Activated naive CD4-positive, alpha-beta T cell treated with anti-CD3 and anti-CD28 coated beads, Interleukin-2, amount 50 U/mL, for 24 hours (primary cell): ENCODE measurements around the gene IL22.

Experiments
- H3K27ac Mint-ChIP-seq: one replicate; pipeline ENCODE4 v1.8.0; 2021; ENCODE audit warnings: mild to moderate bottlenecking, mixed read lengths
- H3K27me3 Mint-ChIP-seq: one replicate; pipeline ENCODE4 v1.8.0; 2021; ENCODE audit warnings: mixed read lengths
- H3K36me3 Mint-ChIP-seq: one replicate; pipeline ENCODE4 v1.8.0; 2021; ENCODE audit warnings: mixed read lengths
- H3K4me1 Mint-ChIP-seq: one replicate; pipeline ENCODE4 v1.8.0; 2021; ENCODE audit warnings: mixed read lengths
- H3K4me3 Mint-ChIP-seq: one replicate; pipeline ENCODE4 v1.8.0; 2021; ENCODE audit warnings: mild to moderate bottlenecking, mixed read lengths
- H3K9me3 Mint-ChIP-seq: one replicate; pipeline ENCODE4 v1.8.0; 2021; ENCODE audit warnings: mixed read lengths

IL22 gene

GRCh38 chr12:68271346-68271745 is 17.9 kb upstream of the IL22 start:
- H3K4me1 Mint-ChIP-seq: peaks cover 4% of the 10 kb centered on the region
- H3K9me3 Mint-ChIP-seq: no peaks in the 10 kb centered on the region
- H3K36me3 Mint-ChIP-seq: no peaks in the 10 kb centered on the region
- H3K27me3 Mint-ChIP-seq: no peaks in the 10 kb centered on the region
- H3K4me3 Mint-ChIP-seq: no peak overlapping the region
- H3K27ac Mint-ChIP-seq: no peak overlapping the region

- no peak overlapping the region for H3K27ac Mint-ChIP-seq
- H3K9me3 Mint-ChIP-seq: no peaks in the 10 kb centered on the region
- no peak overlapping the region for H3K4me3 Mint-ChIP-seq
- no peaks in the 10 kb centered on the region for H3K36me3 Mint-ChIP-seq
- no peaks in the 10 kb centered on the region for H3K4me1 Mint-ChIP-seq
- no peaks in the 10 kb centered on the region for H3K27me3 Mint-ChIP-seq
Measured at GRCh38 chr12:68270358-68270757, 17.0 kb upstream of the IL22 start.

- Mint-ChIP-seq H3K27ac (no peak overlapping the region), H3K36me3 (no peaks in the 10 kb centered on the region), H3K4me3 (no peak overlapping the region), H3K4me1 (no peaks in the 10 kb centered on the region), H3K9me3 (no peaks in the 10 kb centered on the region), H3K27me3 (no peaks in the 10 kb centered on the region)
Measured at GRCh38 chr12:68269779-68270178, 16.4 kb upstream of the IL22 start.

GRCh38 chr12:68268967-68269366 is 15.6 kb upstream of the IL22 start:
- Mint-ChIP-seq H3K27me3 (no peaks in the 10 kb centered on the region), H3K27ac (no peak overlapping the region), H3K4me3 (no peak overlapping the region), H3K36me3 (no peaks in the 10 kb centered on the region), H3K9me3 (no peaks in the 10 kb centered on the region), H3K4me1 (no peaks in the 10 kb centered on the region)

- Mint-ChIP-seq H3K36me3 (no peaks in the 10 kb centered on the region), H3K4me1 (no peaks in the 10 kb centered on the region), H3K9me3 (no peaks in the 10 kb centered on the region), H3K27ac (no peak overlapping the region), H3K27me3 (no peaks in the 10 kb centered on the region), H3K4me3 (no peak overlapping the region)
Measured at GRCh38 chr12:68267892-68268396, 14.5 kb upstream of the IL22 start.

GRCh38 chr12:68264857-68265256 is 11.5 kb upstream of the IL22 start:
- Mint-ChIP-seq H3K27ac (no peak overlapping the region), H3K4me3 (no peak overlapping the region)

GRCh38 chr12:68264158-68264855 is 10.9 kb upstream of the IL22 start:
- Mint-ChIP-seq H3K27ac (no peak overlapping the region), H3K4me1 (peaks cover 21% of the 10 kb centered on the region), H3K36me3 (no peaks in the 10 kb centered on the region), H3K9me3 (no peaks in the 10 kb centered on the region), H3K4me3 (no peak overlapping the region), H3K27me3 (no peaks in the 10 kb centered on the region)

More at GRCh38 chr12:68264857-68265256, 11.5 kb upstream of the IL22 start:
- no peaks in the 10 kb centered on the region for H3K36me3 Mint-ChIP-seq
- no peaks in the 10 kb centered on the region for H3K9me3 Mint-ChIP-seq
- peaks cover 16% of the 10 kb centered on the region for H3K4me1 Mint-ChIP-seq
- H3K27me3 Mint-ChIP-seq: no peaks in the 10 kb centered on the region

GRCh38 chr12:68263366-68263765 is 10.0 kb upstream of the IL22 start:
- H3K4me3 Mint-ChIP-seq: no peak overlapping the region
- no peaks in the 10 kb centered on the region for H3K36me3 Mint-ChIP-seq
- peaks cover 24% of the 10 kb centered on the region for H3K4me1 Mint-ChIP-seq
- no peak overlapping the region for H3K27ac Mint-ChIP-seq
- H3K27me3 Mint-ChIP-seq: no peaks in the 10 kb centered on the region
- no peaks in the 10 kb centered on the region for H3K9me3 Mint-ChIP-seq

GRCh38 chr12:68261896-68262295 is 8.5 kb upstream of the IL22 start:
- Mint-ChIP-seq H3K27ac (peak overlapping the region; percentile 11), H3K4me3 (no peak overlapping the region), H3K36me3 (no peaks in the 10 kb centered on the region), H3K27me3 (no peaks in the 10 kb centered on the region), H3K4me1 (peaks cover 24% of the 10 kb centered on the region), H3K9me3 (no peaks in the 10 kb centered on the region)

GRCh38 chr12:68260153-68260552 is 6.7 kb upstream of the IL22 start:
- Mint-ChIP-seq H3K27ac (no peak overlapping the region), H3K36me3 (no peaks in the 10 kb centered on the region), H3K4me1 (peaks cover 24% of the 10 kb centered on the region), H3K4me3 (no peak overlapping the region), H3K27me3 (no peaks in the 10 kb centered on the region), H3K9me3 (no peaks in the 10 kb centered on the region)

GRCh38 chr12:68259318-68259940 is 6.0 kb upstream of the IL22 start:
- no peak overlapping the region for H3K4me3 Mint-ChIP-seq
- H3K9me3 Mint-ChIP-seq: no peaks in the 10 kb centered on the region
- no peaks in the 10 kb centered on the region for H3K27me3 Mint-ChIP-seq
- peak overlapping the region; percentile 3 for H3K27ac Mint-ChIP-seq
- peaks cover 24% of the 10 kb centered on the region for H3K4me1 Mint-ChIP-seq
- H3K36me3 Mint-ChIP-seq: no peaks in the 10 kb centered on the region

GRCh38 chr12:68252077-68252476 is 1.3 kb downstream of the IL22 start:
- Mint-ChIP-seq H3K27me3 (peaks cover 2% of the 10 kb centered on the region), H3K4me3 (no peak overlapping the region)

GRCh38 chr12:68250454-68250853 is 3.0 kb downstream of the IL22 start:
- Mint-ChIP-seq H3K9me3 (no peaks in the 10 kb centered on the region), H3K27ac (no peak overlapping the region), H3K27me3 (peaks cover 2% of the 10 kb centered on the region), H3K36me3 (no peaks in the 10 kb centered on the region), H3K4me1 (no peaks in the 10 kb centered on the region), H3K4me3 (no peak overlapping the region)

More at GRCh38 chr12:68252077-68252476, 1.3 kb downstream of the IL22 start:
- Mint-ChIP-seq H3K4me1 (no peaks in the 10 kb centered on the region), H3K27ac (no peak overlapping the region), H3K9me3 (no peaks in the 10 kb centered on the region), H3K36me3 (no peaks in the 10 kb centered on the region)

- Mint-ChIP-seq H3K27ac (no peak overlapping the region), H3K4me3 (no peak overlapping the region), H3K9me3 (no peaks in the 10 kb centered on the region), H3K4me1 (peaks cover 4% of the 10 kb centered on the region), H3K36me3 (no peaks in the 10 kb centered on the region), H3K27me3 (peaks cover 1% of the 10 kb centered on the region)
Measured at GRCh38 chr12:68247785-68248184, 5.6 kb downstream of the IL22 start.

- no peaks in the 10 kb centered on the region for H3K9me3 Mint-ChIP-seq
- peaks cover 11% of the 10 kb centered on the region for H3K4me1 Mint-ChIP-seq
- no peaks in the 10 kb centered on the region for H3K27me3 Mint-ChIP-seq
- H3K36me3 Mint-ChIP-seq: no peaks in the 10 kb centered on the region
- no peak overlapping the region for H3K4me3 Mint-ChIP-seq
- H3K27ac Mint-ChIP-seq: no peak overlapping the region
Measured at GRCh38 chr12:68246350-68246749, 7.1 kb downstream of the IL22 start.

GRCh38 chr12:68245180-68246021 is 8.0 kb downstream of the IL22 start:
- Mint-ChIP-seq H3K4me3 (no peak overlapping the region), H3K27ac (no peak overlapping the region), H3K4me1 (peaks cover 20% of the 10 kb centered on the region), H3K27me3 (no peaks in the 10 kb centered on the region), H3K36me3 (no peaks in the 10 kb centered on the region), H3K9me3 (no peaks in the 10 kb centered on the region)
